CD4-positive, alpha-beta T cell treated with Interleukin-6 at 100 ng/mL for 8 hours (primary cell): ENCODE results near the gene DGKQ.

Experiments
- DNase-seq: peaks from one replicate; pipeline ENCODE4 v3.0.0-alpha.2; 2020; ENCODE audit warnings: mixed read lengths, low spot score

DGKQ gene

DNA sequence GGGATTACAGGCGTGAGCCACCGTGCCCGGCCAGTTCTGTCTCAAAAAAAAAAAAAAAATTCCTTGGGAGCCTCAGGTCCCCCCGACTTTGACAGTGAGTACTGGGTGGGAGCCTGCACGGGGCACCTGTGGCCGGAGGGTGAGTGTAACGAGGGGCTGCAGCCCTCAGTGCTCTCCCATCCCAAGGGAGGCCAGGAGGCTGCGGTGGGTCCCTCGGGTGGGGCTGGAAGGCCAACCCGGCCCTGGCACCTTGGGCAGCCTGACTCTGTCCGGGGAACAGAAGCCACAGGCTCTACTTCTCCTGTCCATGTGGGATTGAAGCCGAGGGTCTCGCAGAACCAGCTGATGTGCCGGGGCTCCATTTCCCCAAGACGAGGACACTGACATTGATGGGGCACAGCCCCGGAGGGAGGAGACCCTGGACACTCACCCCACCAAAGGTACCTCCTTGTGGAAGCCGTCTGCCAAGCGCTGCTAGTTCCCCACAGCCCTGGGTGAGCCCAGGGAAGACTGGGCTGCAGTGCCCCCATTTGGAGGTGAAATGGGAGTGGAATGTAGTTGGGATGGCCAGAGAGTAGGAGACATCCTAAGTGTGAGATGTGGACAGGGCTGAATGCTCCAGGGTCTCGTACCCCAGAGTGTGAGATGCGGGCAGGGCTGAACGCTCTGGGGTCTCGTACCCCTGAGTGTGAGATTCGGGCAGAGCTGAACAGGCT lies 22.1 kb upstream of the DGKQ start:
- no peak for DNase-seq

DNA sequence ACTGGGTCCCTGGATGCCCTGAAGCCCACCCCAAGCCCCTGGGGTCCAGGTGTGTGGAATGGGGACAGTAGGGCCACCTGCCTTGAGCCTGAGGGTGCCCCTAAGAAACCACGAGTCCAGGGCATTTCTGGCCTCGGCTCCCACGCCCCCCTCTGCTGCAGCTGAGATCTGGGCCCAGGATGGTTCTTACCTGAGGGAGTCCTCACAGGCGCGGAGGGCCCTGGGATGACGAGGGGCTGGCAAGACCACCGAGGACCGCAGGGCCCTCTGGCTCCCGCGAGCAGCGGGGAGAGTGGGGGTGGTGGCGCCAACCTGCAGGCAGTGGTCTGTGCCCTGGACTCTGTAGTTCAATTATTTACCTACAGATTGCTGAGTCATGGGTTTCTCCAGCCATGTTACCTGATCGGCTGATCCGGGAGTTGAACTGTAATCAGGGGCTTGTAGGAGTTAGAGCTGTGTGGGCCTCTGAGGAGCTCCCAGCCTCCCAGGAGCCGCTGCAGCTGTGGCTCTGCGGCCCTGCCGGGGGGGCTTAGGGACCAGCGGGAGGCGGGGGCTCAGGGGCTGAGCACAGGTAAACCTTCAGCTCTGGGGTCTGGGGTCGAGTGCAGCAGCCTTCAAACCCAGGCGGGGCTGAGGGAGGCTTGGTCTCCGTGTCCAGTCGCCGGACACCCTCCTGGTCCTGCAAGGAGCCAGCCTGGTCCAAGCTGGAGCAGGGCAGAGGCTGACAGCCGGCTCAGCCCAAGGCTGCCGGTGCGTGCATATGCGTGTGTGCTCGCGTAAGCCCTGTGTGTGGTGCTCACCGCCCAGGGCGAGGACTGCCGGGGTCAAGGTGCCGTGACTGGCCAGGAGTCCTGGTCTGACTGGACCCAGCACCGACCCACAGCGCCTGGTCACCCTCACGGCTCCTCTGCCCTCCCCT lies 20.0 kb upstream of the DGKQ start, which contains the start of gene SLC26A1:
SLC26A1 (minus strand) TSS at position 294 of the 919 bp plus-strand sequence. CDS start 1,701 bp downstream, outside the sequence.
- DNase-seq: no peak

DNA sequence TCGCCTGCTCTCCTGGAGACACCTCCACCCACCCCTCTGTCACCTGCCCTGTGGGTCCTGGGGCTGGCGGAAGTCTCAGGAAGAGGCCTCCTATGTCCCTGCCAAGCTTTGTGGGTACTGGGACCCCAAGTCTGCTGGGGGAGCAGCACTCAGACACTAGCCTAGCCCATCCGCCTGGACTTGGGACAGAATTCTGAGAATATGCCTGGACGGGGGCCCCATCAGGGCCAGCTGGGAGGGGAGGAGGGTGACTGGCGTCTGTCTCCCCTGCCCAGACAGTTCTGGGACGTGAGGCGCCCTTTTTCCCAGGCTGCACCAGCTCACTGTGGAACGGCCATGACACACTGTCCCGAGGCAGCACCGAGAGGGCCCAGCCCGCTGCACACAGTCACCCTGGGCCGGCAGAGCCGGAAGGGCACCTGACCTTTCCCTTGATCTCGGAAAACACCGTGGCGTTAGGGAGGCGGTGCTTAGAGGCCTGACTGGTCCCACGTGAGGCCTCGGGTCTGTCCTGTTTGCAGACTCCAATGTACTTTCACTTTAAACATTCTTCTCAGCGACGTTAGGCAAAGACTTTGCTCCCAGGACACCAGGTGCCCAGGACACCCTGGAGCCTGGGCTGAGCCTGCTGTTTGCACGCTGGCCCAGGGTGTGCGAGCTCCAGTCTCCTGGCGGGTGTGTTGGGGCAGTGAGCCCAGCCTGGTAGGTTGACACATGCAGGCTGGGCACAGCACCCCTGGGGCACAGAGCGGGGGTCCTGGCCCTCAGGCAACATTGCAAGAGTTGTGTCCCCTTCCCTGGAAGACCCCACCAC lies 19.1 kb upstream of the DGKQ start:
- DNase-seq: no peak

DNA sequence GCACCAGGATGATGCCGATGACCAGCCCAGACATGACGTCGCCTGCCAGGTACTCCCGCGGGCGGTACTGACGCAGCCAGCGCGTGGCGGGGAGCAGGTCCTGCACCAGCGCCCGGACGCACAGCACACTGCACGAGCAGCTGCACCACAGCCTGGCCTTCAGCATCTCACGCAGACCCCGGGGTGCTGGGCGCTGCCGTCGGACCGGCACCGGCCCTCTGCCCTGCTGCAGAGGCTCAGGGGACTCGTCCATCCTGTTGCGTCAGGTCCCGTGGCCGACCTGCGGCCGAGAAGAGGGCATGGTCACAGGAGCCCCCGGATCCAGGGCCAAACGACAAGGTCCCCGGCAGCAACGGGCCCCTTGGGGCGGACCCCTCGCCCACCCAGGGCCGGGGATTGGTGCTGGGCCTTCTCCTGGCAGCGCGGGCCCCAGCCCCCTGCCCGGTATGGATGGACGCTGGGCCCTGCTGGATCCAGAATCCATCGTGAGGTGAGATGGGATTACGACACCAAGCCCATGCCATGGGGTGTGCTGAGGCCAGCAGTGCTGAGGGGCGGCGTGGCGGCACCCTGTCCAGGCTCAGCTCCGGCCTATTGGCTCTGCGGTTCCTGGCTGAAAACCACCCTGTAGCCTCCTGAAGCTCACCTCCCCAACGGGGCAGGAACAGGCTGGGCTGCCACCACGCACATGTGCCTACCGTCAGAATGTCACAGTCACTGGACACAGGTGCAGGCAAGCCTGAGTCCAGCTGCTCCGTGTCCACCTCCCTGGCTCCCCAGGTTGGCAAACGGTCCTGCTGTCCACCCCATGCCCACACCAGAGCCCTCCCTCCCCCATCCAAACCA lies 18.3 kb upstream of the DGKQ start:
- DNase-seq: no peak

DNA sequence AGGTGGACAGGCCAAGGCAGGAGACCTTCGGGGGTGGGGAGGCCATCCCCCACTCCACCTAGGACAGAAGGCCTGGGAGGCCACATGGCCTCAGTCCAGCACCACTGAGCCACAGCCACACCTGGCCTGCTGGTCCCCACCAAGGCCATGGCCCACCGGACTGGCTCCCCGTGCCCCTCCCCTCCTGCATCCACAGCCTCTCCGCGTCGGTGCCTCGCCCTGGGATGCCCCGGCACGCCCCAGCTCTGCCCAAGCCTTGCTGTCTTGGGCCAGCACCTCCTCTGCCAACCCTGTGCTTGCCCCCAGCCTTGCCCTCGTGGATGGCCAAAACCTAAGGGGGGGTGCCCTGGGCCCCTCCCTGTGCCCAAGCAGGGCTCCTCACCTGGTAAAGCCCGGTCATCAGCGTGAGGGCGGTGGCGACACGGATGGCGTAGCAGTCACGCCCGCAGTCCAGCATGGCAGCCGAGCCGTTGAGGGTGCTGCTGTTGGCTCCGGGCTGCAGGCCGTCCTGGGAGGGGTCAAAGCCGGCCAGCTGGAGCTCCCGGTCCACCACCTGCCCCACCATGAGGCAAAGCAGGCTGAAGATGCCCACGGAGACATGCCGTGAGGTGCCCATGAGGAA lies 17.5 kb upstream of the DGKQ start:
- DNase-seq: no peak

DNA sequence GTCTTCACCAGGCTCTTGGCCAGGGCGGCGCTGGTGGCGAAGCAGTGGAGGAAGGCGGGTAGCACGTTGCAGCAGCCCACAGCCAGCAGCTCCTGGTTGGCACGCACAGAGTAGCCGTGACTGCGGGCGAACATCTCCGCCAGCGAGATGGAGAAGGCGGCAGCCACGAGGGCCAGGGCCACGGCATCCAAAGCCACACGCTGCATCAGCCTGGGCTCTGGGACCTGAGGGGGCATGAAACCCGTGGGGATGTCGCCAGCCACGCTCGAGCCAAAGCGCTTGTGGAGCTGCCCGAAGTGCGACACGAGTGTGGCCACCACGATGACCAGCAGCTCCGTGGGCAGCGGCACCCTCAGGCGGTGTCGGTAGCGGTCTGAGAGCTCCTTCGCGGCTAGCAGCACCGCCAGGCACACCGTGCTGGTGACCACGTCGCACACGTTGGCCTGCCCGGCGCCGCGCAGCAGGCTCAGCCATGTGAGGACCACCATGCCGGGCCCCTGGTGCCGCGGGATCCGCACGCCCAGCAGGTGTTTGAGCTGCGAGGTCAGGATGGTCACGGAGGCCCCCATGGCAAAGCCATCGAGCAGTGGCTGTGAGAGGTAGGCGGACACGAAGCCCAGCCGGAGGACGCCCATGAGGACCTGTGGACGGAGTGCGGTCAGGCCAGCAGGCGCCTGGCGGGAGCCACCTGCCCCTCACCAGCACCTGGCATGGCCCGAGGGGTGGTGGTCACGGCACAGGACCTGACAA lies 16.5 kb upstream of the DGKQ start:
- DNase-seq: no peak

DNA sequence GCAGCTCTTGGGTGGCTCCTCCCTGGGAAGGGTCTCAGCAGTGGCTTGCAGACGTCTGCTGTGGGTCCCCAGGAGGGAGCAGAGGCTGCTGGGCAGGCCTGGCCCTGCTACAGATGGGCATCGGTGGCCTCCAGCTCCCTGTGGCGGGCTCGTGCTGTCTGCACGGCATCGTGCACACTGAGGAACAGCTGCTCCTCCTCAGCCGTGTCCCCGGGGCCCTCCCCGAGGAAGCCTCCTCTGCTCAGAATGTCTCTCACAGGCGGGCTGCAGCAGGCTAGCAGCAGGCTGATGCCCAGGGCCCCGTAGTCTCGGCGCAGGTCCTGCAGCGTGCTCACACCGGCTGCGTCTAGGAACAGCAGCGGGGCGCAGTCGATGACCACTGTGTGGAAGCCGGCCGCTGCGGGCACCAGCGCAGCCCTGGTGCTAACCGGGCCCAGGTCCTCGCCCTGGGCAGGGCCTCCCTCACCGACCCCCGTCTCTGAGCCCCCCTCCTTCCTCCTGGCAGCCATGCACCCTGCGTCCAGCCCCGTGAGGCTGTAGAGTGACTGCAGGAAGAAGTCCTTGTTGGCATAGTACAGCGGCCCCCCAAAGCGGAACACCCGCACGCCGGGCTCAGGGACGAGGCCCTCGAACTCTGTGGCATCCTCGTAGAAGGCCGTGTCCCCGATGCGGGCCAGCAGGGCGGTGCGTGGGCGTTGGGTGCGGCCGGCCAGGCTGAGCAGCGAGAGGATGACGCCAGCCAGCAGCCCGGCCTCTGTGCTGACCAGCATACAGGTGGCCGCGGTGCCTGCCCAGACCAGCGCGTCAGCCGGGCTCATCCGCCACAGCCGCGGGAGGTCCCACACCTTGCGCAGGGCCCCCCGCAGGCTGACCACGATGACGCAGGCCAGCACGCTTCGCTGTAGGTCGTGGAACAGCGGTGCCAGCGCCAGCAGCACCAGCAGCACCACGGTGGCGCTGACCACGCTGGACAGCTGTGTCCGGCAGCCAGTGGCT lies 15.7 kb upstream of the DGKQ start:
- DNase-seq: no peak

DNA sequence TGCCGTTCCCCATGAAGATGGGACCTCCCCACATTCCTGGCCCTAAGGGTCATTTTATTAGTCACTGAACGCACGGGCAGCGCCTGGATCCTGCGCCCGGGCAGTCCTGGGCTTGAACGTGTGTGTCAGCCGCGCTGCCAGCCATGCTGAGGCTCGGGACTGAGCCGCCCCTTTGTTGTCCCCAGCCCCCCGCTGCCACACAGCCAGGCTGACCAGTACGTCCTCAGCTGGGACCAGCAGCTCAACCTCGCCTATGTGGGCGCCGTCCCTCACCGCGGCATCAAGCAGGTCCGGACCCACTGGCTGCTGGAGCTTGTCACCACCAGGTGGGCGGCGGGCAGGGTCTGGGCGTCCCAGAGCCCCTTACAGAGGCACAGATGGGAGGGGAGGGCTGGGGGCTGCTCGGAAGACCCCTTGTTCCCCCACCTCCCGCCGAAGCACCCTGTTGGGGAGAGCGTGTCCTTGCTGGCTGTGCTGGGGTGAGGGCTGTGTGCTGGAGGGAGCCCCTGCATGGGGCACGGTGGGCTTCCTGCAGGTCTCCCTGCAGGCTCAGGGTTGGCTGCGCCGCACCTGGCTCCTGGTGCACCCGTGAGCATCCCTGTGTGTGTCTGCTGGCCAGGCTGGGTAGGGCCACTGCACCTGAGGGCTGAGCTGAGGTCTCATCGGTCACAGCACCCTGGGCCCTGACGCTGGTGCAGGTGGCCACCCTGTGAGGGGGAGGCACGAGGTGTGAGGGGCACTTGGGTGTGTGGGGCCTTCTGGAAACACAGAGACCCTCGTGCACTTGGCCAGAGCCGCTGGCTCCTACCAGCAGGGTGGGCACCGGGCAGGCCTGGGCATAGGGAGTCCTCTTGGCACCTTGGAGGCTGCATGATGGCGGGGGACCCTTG lies 14.5 kb upstream of the DGKQ start:
- DNase-seq: no peak

DNA sequence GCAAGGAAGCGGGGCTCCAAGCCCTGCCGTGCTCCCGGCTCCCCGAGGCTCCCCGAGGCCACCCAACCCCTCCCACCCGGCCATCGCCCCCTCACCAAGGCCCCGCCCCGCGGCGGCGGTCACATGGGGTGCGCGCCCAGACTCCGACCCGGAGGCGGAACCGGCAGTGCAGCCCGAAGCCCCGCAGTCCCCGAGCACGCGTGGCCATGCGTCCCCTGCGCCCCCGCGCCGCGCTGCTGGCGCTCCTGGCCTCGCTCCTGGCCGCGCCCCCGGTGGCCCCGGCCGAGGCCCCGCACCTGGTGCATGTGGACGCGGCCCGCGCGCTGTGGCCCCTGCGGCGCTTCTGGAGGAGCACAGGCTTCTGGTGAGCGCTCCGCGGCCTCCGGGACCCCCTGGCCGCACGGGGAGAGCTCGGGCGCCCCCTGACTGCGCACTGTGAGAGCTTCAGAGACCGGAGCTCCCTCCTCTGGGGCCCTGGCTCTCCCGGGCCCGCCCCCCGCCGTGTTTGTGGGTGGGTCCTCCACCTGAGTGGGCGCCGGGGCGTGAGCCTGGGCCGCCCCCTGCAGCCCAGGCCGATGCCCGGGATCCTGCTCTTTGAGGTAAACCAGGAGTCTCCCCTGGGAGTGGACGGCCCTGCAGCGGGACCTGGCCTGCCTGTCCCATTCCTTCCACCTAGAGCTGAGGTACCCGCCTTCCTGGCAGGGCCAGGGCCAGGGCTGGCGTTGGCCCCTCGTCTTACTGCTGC lies 13.7 kb upstream of the DGKQ start, which contains the start of gene IDUA:
IDUA (plus strand) TSS at position 166 of the 745 bp plus-strand sequence; CDS start at position 207, 41 bp downstream.
- DNase-seq: peak; percentile 86

DNA sequence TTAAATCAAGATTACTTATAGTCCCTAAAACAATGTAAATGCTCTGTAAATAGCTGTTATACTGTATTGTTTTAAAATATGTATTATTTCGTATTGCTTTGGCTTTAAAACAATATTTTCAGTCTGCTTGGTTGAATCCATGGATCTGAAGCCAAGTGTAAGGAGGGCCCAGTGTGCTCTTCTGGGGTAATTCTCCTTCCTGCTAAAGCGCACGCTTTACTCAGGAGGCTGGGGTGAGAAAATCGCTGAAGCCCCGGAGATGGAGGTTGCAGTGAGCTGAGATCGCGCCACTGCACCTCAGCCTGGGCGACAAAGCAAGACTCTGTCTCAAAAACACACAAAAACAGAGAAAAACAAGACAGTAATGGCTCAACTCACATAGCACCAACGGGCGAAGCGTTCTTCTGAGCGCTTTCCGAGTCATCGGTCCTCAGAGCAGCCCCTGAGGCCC lies 13.1 kb upstream of the DGKQ start:
- no peak for DNase-seq

DNA sequence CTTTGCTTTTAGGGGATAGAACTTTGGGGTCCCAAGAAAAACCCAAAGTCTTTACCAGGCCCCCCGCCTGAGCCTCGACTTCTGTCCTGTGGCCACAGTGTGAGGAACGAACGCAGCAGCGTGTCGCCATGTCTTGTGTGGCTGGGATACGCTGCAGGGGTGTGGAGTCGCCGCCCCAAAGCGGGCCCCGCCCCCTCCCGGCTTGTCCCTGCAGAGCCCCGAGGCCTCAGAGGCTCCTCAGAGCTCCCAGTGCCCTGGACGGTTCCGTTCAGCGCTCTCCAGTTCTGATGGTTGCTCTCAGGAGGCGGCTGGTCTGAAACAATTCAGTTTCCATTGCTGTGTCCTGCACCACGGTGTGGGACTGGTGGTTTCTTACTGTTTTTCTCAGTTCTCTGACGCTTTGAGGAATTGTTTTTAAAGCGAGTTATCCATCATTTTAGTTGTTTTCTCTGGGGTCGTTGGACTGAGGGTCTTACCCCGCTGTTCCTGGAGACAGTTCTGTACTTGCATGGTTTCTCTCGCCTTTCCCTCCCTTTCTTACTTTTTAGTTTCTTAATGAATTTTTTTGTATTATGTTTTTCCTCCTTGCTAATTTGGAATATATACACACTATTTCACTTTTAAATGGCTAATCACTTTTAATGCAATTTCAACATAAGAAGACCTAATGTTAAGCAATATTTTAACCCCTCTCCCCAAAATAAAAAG lies 11.9 kb upstream of the DGKQ start:
- DNase-seq: peak; percentile 67

DNA sequence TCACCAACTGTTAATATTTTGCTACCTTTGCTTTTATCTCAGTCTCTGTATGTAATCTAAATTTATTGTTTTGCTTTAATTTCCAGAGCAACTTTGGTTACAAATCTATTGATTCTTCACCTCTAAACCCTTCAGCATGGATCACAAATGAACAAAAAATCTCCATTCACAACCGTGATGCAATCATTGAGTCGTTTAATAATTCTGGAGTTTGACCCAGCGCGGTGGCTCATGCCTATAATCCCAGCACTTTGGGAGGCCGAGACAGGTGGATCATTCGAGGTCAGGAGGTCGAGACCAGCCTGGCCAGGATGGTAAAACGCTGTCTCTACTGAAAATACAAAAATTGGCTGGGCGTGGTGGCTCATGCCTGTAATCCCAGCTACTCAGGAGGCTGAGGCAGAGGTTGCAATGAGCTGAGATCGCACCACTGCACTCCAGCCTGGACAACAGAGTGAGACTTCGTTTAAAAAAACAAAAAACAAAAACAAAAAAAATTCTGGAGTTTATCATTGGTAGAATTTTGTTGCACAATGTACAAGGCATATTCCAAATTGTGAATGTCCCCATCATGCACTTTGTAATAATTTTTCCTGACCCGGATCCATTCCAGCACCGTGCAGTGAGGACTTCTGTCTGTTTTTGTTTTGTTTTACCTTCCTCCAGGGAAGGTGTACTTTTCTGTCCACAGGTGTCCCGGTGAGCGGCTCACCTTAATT lies 11.1 kb upstream of the DGKQ start:
- DNase-seq: no peak

DNA sequence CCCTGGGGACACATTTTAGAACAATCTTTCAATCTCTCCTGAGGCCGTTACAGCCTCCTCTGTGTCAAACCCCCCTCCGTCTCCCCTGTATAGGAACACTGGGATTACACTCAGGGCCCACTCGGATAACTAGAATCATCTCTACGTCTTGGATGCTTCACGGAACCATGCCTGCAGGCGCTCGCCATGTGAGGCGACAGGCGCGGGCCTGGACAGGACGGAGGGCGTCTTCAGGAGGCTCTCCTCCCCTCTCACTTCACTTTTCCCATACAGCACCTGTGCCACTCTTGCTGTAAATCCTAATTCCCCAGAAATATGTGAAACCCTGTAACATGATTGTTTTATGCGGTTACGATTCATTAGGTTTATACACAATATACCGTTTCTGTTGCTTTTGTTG lies 9.4 kb upstream of the DGKQ start:
- DNase-seq: no peak

DNA sequence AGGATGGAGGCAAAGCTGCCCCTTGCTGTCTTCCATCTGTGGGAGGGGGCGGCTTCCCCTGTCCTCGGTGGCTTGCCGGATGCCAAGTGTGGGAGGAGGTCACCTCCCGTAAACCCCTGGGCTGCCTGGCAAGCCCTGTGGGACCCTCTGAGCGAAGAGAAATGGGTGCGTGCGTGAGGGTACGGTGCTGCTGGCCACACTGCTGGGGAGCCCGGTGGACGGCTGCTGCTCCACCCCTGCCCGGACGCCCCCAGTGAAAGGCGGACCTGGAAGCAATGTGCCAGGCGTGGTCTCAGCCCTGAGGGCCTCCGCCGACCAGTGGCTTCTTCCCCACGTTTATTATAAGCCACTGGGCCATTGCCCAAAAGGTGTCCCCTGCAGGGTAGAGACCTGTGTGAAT lies 8.9 kb upstream of the DGKQ start:
- DNase-seq: no peak

DNA sequence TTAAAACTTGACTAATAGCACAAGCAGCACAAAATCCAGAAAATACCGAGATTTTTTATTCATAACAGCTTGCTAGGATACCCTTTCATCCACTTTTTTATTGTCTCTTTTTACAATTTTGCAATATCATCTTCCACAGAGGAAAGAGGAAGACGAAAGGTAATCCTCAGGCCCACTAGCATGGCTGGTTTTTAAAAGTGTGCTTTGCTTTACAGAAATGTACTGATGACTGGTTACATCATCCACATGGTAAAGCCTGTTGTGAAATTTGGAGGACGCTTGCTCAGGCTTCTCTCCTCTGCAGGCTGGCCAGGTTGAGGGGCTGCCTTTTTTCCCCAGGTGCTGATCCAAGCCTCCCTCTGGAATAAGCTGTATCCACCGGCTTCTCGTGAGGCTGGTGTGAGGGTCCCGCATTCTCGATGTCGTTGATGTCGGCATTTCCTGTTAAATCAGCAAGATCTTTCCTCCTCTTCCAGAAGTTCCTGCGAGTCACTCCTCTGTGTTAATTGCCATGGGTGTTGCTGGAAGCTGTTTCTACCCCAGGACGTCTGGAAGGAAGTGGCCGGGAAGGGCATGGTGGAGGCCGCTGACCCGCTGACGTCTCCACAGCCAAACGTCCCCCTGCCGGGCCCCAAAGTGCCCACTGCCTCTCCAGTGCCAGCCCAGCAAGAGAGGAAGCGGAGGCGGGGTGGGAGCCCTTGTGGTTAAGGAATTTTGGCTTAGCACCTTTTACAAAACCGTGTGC lies 5.8 kb upstream of the DGKQ start:
- no peak for DNase-seq
